ENCODE data around the gene DPP10.
"Not testable (repeated sequence)": the region's sequence is repeated elsewhere in the genome, so short reads cannot be mapped to it uniquely, and the experiment has no call there.

The DPP10 gene

DNA sequence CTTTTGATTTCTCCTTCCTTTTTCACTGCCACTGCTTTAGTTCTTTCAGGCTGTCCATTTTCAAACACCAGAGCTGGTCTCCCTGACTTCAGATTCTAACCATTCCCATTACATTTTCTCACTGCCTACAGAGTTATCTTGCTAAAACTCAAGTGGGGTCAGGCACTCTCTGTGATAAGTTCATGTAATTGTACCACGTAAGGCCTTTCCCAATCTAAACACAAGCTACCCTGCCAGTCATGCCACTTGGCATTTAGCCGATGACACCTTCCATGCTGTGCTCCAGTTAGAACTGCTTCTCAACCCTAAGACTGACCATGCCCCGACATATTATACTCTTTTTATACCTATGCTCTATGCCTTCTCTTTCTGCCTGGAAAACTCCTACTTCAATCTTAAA is 592.4 kb downstream of the DPP10 start:
- FAIRE-seq: no peak

DNA sequence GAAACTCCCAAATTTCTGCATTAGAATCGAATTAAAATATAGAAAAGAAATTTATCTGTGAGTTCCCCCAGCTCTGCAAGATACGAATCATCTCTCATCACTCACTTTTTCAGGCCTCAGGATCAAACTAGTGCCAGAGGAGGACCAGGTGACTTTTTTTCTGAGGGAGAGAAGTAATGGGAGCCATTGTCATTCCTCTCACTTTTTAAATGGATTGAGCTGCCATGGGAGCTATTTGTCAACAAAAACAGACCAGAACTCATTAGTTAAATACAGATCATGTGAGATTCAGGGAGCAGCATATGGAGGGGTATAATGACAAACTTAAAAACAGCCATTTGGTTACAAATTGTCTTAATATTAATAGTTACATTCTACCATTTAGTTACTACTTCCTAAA is 594.4 kb downstream of the DPP10 start:
- no peak for FAIRE-seq

DNA sequence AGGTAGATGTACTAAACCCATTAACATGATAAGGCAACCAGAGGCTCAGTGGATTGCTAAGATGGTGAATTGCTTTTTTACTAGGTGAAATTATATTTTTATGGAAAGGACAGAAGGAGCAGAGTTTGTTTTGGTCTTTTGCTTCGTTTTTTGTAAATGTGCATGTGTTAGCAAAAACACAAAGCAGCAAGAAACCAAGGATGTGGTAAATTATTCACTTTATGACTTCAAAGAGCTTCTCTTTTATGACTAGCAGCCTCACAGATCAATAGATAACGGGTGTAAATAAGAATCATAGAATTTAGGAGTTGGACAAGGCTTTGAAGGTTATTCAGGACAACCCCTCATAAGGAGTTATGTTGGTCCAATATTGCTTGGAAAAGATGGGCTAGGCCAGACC is 615.0 kb downstream of the DPP10 start:
- FAIRE-seq: no peak

DNA sequence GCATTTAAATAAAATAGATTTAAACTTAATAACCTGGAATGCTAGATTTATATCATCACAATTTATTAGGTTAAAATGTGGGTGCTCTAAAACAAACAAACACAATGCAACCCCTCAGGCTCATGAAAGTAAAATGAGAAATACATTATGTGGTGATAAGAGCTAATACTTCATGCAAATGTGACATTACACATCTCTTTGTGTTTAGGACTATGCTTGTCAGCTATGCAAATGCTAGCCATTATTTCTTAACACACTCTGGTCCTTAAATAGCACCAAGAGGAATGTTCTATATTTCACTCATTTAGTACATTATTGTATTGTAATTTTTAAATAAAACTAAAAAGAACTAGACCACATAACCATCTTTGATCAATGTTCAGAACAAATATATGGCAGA is 627.6 kb downstream of the DPP10 start:
- FAIRE-seq: no peak

DNA sequence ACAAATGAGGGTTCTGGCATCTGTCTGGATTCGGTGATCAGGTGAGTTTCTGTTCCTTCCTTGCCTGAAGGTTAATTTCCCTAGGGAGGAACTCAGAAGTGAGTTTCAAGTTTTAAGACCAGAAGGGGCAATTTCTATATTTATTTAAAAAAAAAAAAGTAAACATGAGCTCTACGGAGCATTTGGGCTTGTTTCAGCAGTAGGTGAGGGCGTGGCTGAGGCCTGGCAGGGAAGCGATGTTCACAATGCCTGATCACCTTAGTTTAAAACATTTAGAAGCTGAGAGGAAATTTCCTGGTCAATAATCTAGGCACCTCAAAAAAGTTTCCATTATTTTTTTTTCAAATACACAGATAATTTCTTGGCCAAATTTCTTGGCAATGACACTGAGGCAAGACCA is 629.1 kb downstream of the DPP10 start:
- no peak for FAIRE-seq

DNA sequence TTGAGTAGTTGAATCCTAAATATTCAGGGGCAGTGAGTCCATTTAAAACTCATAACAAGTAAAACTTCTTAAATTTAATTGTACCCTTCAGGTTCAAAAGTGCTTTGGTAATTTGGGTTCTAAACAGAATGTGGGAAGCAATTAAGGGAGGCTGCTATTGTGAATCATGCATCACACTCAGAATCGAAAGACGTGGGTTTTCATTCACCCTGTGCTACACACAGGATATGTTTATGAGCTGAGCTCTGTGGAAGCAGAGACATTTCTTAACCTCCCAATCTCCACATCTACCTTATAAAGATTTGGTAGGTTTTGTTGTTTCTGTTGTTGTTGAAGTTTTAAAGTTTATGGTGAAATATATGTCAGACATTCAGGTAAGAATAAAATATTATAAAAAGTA is 633.4 kb downstream of the DPP10 start:
- no peak for FAIRE-seq

DNA sequence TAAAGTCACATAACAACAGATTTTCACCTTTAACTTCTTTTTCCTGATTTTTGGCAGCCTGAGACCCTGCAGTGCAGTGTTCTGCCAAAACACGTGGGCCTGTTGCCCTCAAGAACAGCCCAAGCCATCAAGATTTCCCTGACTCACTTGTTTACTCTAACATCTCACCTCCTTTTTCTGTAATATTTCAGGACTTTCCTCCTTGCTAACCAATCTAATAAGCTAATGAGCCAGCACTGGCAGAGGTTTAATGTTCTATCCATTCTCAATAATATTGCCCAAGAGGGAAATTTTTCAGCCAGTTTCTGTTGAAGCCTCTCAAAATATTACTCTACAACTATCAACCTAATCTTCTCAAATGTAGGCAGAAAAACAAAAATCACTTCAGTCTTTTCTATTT is 635.2 kb downstream of the DPP10 start:
- no peak for FAIRE-seq

DNA sequence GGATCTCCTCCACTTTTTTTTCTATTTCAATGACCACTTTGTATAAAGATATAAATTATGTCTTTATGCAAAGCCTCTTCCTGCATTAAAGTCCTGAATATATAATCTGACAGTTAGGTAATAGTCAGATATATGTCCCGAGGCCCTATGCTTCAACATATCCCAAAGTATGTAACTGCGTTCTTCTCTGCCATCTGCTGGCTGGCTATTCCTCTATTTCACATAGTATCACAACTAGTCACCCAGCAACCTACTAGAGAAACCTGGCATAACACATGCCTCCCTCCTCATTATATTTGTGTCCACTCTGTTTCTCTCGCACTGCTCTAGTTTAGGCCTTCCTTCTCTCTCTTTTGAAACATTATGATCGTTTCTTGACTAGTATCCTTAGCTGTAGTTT is 640.8 kb downstream of the DPP10 start:
- FAIRE-seq: no peak

DNA sequence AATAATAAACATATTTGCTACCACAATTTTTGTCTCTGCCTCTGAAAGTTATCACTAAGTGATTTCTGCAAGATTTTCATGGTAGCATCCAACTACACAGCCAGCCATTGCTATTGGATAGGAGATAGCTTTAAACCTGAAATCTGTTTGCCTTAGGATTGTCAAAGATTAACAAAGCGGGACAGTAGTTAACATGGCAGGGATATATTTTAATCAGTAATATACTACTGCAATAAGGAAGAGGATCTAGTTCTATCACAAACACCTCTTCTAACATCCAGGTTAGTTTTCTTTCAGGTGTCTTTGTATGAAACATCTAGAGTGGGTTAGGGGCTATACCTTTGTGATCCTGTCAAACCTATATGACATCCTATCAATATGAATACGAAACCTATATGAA is 641.3 kb downstream of the DPP10 start:
- FAIRE-seq: no peak

DNA sequence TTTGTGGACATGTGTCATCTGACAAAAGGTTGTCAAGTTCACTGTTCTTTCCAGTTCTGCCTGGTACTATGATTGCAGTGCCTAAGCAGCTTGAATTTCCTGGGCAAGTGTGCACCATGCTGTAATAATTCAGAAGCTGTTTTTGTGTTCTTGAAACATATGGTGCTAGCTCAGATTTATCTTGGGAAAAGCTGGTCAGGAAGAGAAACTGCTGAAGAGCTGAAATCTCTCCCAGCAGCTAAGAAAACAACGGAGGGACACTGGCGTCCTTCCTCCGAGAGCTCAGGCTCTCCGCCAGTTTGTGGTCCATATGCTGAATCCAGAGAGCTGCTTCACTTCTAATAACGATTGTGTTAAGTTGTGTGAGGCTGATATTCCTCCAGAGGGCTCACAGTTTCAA is 642.0 kb downstream of the DPP10 start:
- no peak for FAIRE-seq

DNA sequence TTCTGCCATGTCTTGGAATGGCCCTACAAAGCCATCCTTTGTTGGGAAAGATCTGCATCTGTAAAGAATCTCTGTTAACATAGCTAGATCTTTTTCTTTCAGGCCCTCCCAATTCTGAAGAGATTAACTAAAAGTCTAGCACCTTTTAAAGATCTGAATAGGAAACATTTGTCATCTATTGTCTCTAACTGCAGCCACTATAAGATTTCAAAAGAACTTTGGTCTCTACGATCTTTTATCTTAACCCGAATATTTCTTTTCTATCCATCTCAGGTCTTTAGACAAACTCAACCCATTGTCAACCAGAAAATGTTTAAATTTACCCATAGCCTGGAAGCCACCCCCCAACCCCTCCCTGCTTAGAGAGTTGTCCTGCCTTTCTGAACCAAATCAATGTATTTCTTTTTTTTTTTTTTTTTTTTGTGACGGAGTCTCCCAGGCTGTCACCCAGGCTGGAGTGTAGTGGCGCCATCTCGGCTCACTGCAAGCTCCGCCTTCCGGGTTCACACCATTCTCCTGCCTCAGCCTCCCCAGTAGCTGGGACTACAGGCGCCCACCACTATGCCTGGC is 643.7 kb downstream of the DPP10 start:
- not testable (repeated sequence) for FAIRE-seq

DNA sequence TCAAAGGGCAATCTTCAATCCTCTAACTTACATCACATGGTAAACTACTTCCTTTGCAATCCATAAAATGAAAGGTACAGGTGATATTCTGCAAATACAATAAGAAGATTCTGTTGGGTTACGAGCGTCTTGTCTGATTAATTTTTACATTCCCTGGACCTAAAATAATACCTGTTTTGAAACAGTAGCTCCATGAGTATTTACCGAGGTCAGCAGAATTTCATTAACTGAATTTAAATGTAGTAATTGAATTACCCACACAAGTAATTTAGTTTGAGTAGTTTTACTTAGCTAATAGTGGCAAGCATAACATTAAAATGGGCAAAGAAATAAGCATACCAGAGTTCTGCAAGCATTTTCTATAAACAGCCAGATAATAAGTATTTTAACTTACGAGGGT is 652.0 kb downstream of the DPP10 start:
- no peak for FAIRE-seq

DNA sequence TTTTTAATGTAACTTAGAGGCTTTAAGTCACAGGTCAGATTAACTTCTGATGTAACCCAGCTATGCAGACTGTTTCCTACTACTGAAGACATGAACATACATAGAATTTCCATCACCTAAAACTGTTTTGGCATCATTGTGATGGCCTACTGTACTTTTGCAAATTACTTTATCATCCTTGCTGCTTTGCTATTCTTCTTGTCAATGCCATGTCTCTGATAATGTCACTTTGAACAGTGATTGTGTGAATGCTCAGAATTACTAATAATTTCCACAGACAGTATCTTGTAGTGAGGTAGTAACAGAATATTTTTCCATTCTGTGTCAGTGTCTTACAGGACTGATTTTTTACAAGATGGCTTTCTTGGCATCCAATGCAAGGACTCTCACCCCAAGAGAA is 663.5 kb downstream of the DPP10 start:
- no peak for FAIRE-seq

DNA sequence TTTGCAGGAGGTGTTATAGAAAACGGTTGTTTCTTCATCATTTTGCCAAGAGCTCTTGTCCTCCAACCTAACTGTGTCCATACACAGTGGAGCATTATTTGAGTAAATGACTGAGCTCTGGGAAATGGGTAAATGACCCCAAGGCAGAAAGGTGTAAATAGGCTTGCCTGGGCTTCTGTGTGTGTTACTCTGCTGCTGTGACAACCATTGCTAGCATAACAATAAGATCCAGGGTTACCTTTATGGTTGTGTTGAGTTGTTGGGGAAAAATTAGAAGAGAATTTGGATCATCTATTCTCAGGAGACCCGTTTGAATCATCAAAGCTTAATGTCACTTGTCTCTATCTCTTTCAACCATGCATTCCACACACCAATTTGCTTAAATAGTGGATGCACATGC is 672.7 kb downstream of the DPP10 start:
- FAIRE-seq: no peak

DNA sequence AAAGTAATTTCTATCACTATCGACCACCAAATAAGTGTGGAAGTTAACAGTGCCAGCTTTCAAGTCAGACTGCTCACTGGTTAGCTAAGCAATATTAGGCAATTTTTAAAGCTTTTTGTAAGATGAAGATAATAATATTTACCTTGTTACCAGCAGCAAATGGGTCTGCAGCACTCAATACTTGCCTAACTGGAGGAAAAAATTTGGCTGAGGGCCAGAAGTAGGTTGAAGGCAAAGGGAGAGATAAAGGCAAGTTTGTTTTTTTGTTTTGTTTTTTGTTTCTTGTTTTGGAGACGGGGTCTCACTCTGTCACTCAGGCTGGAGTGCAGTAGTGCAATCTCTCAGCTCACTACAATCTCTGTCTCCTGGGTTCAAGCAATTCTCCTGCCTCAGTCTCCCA is 675.9 kb downstream of the DPP10 start:
- no peak for FAIRE-seq

DNA sequence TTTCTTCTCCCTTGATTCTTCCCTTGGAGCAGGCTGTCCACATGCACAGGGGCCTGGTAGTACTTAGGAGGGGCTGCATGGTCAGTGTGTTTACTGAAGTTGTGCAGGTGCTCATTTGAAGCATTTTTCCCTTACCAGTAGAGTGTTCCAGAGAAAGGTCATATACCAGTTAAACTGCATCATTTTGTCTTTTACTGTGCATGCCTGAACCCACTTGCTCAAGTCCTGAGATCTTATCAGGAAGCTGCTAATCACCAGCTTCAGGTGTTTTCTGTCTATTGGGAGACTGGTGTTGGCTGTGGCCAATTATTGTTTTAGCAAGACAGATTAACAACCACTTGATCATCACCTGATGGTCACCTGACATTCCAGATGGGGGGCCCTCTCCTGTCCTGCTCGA is 676.6 kb downstream of the DPP10 start:
- no peak for FAIRE-seq

DNA sequence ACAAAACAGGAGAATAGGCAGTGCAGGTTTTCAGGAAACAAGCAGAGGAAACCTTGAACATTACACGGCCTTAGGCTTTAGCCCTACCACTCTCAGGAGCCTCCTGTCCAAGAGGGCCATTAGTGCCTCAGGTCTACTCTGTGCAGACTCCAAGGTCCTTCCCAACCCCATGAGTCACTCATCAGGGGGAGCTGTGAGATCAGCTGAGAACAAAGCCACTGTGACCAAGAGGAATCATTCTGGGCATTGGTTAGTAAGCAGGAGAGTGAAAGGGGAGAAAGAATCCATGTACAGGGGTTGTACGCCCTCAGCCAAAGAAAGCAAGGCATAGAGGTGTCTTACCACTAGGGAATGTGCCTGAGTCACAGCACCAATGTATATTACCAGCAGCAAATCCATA is 680.3 kb downstream of the DPP10 start:
- no peak for FAIRE-seq

DNA sequence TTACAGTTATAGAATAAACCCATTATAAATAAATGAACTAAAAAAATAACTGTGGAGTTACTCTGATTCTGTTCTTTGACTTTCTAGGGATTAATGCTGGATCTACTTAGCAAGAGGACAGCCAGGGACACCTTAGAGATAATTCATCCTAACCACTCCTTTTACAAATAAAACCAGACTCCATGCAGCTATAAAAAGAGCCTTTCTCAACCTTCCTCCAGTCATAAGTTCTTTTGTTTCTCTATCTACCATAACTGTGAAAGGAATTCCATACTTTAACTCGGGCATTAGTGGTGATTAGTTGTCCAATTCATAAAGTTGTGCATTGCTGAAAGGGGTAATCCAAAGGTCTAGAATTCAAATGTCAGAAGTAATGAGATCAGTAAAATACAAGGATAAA is 682.4 kb downstream of the DPP10 start:
- no peak for FAIRE-seq

DNA sequence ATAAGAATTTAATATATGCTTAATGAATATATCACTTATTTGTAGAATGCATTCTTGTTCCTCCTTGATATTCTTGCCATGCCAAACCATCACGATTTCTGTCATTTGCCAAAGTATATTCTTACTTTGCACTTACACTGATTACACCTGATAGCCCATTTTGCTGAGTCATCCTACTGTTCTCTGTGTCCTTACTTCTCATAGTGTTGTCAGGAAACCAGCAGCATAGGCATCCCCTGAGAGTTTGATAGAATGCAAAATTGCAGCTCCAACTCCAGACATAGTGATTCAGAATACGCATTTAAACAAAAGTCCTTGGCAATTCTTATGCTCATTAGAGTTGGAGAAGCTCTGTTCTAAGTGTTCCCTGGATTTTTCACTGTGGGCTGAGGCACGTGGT is 687.1 kb downstream of the DPP10 start:
- no peak for FAIRE-seq

DNA sequence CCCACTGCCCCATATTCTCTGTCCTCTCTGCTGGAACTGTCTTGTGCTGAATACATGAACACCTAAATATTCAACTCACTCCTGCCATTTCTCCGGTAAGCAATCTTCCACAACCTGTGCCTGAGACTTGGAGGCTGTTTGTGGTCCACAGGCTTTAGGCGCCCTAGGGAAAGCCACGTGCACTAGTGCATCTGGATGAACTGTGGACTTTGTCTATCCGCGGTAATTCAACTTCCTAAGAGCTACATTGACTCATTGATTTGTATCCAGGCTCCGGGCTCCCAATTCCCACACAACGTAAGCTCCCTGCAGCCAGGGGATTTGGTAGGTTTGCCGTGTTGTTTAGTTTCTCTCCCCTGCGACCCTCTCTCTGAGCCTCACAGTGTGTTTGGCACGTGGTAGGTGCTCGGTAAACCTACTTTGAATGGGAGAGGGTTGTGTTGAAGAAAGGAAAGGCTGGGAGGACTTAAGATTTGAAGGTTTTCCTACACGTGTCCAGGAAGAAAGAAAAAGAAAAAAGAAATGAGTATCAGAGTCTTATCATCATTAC is 718.2 kb downstream of the DPP10 start:
- no peak for FAIRE-seq

DNA sequence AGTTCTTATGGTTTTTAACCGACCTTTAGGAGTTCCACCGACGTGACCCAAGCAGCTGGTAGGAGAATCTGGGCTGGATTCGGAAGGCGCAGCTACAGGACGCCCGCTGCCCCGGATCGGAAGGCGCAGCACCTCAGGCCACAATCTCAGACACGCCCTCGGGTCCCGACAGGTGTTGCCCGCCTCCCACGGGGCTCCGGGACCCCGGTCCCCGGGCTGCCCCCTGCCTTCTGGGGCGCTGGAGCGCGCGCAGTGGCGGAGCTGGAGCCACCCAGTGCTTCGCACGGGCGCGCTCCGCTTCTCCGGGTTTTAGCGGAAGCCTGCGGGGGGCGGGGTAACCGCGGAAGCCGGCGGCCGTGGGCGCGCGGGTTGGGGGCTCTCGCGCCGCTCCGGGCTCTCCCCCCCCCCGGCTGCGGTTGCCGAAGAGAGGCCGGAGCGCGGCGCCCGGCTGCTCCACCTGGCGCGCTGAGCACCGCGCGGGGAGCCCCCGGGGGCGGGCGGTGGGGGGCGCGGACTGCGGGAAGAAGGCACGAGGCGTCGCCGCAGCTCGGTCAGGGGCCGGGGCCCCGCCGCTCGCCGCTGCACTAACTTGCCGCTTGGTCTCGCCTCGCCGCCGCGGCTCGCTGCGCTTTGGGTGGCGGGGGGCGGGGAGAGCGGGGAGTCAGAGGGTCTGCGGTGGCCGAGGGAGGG is 718.8 kb downstream of the DPP10 start:
- no peak for FAIRE-seq

DNA sequence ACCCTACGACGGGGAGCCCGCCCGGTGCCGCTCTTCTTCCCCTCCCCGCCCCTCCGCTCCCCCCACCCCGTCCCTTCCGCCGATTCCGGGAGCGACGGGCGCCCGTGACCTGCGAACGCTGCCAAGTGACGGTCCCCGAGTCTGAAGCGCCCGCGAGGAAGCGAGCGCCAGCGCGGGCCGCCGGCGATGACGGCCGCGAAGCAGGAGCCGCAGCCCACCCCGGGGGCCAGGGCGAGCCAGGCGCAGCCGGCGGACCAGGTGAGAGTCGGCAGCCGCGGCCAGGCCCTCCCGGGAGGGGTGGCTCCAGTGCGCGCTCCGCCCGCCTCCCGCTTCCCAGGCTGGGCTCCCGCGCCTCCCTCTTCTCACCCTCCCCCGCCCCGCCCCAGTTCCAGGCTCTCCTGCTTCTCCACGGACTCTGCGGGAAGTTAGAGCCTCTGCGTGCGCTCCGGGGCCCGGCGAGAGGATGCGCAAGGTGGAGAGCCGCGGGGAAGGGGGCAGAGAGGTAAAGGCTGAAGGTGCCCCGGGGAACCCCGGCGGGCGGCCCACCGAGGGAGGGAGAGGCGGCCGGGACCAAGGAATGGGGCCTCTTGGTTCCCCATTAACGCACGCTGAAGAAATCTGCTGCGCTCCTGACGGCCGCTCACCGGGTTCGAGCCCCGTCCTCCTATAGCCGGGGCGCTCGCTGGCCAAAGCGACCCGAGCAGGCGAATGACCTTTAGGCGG is 719.5 kb downstream of the DPP10 start:
- no peak for FAIRE-seq

DNA sequence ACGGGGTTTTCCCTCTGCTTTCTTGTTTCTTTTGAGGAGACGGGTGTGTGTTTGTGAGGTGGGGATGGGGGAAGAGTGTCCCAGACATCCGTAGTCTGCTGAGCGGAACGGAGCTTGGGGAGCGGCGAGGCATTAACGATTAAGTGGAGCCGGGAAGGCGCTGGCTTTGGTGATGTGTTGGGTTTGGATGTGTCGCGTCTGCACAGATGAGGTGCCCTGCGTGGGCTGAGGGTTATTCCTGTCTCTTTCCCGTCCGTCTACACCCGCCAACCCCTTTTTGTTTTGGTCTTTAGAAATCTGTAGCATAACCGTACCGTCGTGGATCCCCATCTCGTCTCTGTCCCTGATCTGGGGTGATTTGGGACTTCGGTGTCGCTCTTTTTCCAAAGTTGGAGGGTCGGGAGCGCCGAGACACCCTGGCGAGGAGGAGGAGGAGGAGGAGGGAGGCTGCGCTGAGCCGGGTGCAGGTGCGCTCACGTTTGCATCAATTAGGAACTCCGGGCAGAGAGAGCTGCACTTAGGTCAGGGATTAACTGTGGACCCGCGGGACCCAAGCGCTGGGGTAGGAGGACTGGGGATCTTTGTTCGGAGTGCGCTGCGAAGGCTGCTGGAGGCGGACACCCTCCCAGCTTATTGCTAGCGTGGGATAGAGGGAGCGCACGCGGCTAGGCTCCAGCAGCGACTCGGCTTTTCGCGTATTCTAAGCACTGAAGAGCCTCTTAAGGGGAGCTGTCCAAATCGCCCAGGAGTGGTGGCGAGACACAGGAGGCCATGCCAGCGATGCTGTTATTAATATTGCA is 720.3 kb downstream of the DPP10 start:
- no peak for FAIRE-seq

All from G401.6 (cell line).